GM21737 (cell line): ENCODE data around the gene LRRD1.
A peak's percentile ranks its signal among the peaks of the same experiment; 100 is the strongest.
"Not testable (repeated sequence)": the region's sequence is repeated elsewhere in the genome, so short reads cannot be mapped to it uniquely, and the experiment has no call there.

Experiments
- ATAC-seq: cut with Tn5 transposase; IDR thresholded peaks from one replicate; pipeline ENCODE4 v1.9.1; 2021; ENCODE audit warnings: mild to moderate bottlenecking, moderate library complexity; ENCODE audit not compliant: unreplicated experiment

LRRD1 gene

DNA sequence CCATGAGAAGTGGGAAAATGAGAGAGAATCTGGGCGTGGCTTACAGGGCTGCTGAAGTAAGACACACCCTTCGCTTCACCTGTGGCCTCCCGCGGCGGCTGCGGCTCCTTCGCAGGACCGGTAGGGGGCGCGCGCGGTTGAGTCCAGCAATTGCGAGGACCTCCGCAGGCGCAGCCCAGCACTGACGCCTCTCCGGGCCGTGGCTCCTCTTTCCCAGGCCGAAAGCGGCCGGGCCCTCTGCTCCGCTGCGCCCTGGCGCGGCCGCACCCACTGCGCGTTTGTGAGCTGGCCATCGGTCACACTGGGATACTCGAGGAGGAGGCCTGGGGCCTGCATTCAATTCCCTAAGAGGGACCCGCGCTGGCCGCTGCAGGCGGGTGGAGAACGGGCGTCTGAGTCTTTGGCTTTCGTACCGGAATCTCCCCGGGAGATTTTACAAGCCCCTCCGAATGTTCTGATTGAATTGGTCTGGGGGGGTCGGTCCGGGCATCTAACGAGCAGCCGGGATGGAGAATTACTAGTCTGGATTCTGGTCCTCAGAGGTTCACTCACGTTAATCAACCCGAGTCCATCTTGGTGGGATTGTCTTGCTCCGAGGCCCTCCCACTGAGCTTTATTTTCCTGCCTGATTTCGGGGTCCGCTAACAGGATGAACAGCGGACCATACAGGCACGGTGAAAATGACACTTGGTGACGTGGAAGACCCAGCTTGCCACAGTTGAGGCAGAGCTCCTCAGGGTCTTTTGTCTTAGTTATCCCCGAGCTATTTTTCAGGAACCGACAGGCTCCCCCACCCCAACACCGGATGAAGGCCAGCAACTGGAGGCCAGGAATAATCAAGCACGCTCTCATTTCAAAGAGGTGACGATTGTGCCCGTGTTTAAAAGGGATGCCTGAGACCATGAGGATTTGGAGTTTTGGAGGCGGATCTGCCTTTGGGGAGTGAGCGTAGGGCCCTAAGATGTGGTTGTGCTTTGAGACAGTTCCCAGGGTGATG is at the start of gene LRRD1:
LRRD1 (minus strand) TSS at position 215 of the 997 bp plus-strand sequence. CDS start 13,940 bp downstream, outside the sequence.
- peak; percentile 100 for ATAC-seq

- ATAC-seq: no peak
These were observed 49.8 kb upstream of the LRRD1 start for GRCh38 chr7:92228742-92229141.

DNA sequence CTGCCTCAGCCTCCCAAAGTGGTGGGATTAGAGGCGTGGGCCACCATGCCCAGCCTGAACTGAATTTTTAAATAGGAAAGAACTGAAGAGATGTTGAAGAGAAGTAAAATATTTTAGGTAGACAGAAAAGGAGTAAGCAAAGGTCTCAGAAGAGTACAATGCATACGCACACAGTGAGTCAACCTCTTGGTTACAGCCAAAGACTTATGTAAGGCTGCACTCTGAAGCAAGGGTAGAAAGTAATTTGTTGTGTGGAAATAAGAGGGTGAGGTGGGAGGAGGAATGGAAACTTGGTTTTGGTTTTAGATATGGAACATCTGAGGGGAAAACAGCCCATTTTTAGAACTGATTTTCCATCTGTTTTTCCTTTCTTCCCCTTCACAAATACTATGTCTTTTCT is 49.2 kb upstream of the LRRD1 start:
- ATAC-seq: no peak

GRCh38 chr7:92226981-92227380 is 48.0 kb upstream of the LRRD1 start:
- ATAC-seq: no peak

- no peak for ATAC-seq
These were observed 42.8 kb upstream of the LRRD1 start for GRCh38 chr7:92221766-92222165.

GRCh38 chr7:92206672-92207071 is 27.7 kb upstream of the LRRD1 start:
- no peak for ATAC-seq

- ATAC-seq: no peak
These were observed 27.0 kb upstream of the LRRD1 start for GRCh38 chr7:92205987-92206386.

GRCh38 chr7:92200791-92201190 is 21.8 kb upstream of the LRRD1 start:
- no peak for ATAC-seq

DNA sequence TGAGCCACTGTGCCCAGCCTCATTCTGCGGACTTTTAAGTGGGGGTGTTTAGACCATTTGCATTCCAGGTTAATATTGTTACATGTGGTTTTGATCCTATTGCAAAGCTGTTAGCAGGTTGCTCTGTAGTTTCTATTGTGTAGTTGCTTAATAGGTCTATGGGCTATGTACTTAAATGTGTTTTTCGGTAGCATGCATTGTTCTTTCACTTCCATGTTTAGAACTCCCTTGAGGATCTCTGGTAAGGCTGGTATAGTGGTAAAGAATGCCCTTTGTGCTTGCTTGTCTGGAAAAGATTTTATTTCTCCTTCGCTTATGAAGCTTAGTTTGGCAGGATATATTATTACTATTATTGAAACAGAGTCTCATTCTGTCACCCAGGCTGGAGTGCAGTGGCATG is 13.4 kb upstream of the LRRD1 start:
- no peak for ATAC-seq

- ATAC-seq: not testable (repeated sequence)
These were observed 10.3 kb upstream of the LRRD1 start for GRCh38 chr7:92189246-92189645.

- not testable (repeated sequence) for ATAC-seq
These were observed 5.4 kb upstream of the LRRD1 start for GRCh38 chr7:92184294-92184693.

- ATAC-seq: no peak
These were observed 1.6 kb downstream of the LRRD1 start for GRCh38 chr7:92177362-92177761.

GRCh38 chr7:92169529-92169928 is 9.4 kb downstream of the LRRD1 start:
- ATAC-seq: not testable (repeated sequence)

DNA sequence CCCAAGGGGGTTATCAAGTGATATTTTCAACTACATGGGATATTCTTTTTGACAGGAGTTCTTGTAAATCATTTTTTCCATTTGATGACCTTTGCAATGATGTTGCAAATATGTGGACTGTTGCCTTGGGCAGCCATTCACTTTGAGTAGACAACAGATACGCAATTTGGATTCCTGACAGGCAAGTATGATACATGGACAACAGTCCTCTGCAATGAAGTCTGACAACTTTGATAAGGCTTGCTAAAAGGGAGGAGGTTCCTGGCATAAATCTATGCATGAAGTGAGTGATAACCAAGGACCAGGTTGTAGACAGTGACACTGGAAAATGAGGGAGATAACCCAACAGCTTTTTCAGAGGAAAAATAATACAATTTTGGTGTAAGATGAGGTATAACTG is 17.7 kb downstream of the LRRD1 start:
- no peak for ATAC-seq

DNA sequence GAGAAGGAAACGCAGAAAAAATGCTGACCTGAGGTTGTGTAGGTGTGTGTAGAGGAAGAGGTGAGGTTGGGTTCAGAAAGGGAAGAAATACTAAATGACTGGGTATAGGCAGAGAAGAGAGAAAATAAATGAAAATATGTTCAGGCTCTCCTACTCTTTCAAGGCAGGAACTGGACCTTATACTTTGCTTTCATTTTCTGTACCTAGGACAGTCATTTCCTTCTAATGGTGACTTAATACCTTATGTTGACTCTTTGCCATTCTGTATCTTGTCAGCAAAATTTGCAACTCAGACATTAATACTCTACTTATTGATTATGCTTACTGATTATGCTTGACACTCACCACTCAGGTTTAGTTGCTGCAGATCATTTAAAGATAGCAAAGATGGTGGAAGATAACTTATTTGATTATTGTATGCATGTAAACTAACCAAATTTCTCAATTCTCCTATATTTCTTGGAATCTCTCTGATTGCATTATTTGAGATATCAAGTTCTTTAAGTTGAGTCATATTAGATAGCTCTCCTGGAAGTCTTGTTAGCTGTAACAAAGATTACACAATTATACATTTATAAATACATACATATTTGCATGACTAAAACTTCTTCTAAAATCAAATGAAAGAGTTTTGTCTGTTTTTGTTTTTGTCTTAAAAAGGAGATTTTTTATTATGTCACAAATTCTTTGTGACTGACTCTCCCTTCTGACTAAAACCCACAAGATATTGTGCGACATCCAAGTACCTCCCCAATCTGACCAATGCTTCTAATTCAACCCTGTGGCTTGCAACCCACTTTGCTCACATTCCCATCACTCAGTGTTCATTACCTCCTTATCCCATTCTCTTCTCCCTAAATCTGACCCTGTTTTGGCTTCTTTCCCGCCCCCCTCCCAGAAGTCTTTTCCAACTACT is 20.0 kb downstream of the LRRD1 start:
- peak; percentile 60 for ATAC-seq

- no peak for ATAC-seq
These were observed 22.0 kb downstream of the LRRD1 start for GRCh38 chr7:92156990-92157389.

- no peak for ATAC-seq
These were observed 23.7 kb downstream of the LRRD1 start for GRCh38 chr7:92155108-92155739.

- ATAC-seq: no peak
These were observed 28.4 kb downstream of the LRRD1 start for GRCh38 chr7:92150450-92151017.

DNA sequence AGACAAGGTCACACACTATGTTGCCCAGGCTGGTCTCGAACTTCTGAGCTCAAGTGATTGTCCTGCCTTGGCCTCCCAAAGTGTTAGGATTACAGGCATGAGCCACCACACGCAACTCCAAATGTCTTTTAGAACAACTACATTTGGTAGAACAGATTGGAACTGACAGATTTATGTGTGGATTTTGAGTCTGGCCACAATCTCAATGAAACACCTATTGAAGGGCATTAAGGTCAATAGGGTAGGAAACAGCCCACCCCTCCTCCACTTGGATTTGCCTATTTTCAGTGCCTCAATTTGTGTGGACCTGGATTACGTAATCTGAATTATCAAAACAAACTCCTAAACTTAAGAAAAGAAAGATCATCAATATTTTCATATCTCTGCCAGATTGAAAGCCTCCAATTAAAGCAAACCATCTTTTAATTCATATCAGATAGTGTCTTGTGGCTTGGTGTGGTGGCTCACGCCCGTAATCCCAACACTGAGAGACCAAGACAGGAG is 29.2 kb downstream of the LRRD1 start:
- ATAC-seq: no peak

- not testable (repeated sequence) for ATAC-seq
These were observed 35.6 kb downstream of the LRRD1 start for GRCh38 chr7:92143192-92143880.
